K562 (cell line): ENCODE results near the gene SLC35G4.

Experiments used
- BDP1 ChIP-seq: IDR thresholded peaks from 3 replicates; pipeline ENCODE4 v1.6.1; 2011; ENCODE audit not compliant: insufficient read length, insufficient read depth
- ZNF263 ChIP-seq: sonication (generic); formaldehyde crosslinking; IDR thresholded peaks from 2 replicates; pipeline ENCODE4 v1.8.0; 2022; ENCODE audit warnings: mild to moderate bottlenecking, missing genetic modification reagents, borderline replicate concordance
- TF ChIP-seq, protein P1 (sequence below): fragments of 450-650 bp; IDR thresholded peaks from 2 replicates; pipeline ENCODE4 v1.7.0; 2016; ENCODE audit warnings: borderline replicate concordance
- TF ChIP-seq, protein P2 (sequence below), 3 experiments: IDR thresholded peaks in 2 of 3; conservative IDR thresholded peaks in 1 of 3; 2 replicates each; pipeline ENCODE4 v1.5.1; 2011 to 2012; ENCODE audit warnings: low read length in 3 of 3, mild to moderate bottlenecking in 3 of 3, control low read depth in 2 of 3, improper control_type of control experiment in 1 of 3, inconsistent platforms in 1 of 3, low read depth in 1 of 3, mixed read lengths in 1 of 3, moderate library complexity in 1 of 3; ENCODE audit not compliant: insufficient read depth in 2 of 3

DNA sequence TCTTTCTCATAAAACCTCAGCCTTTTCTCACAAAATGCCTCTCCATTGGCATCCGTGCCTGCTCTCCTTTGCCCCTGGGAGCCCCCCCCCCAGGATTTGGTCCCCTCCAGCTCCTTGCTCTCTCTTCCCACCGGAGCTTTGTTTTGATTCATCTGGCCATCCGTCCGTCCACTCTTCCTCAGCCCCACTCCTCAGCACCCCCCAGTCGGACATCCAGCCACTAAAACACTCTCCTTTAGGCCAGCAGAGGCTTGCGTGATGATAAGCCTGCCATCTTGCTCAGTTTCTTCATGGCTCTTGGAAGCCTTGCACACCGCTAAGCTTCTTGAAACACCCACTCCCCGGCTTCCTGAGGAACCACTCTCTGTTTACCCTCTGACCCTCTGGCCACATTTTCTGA, 48.2 kb downstream of the SLC35G4 start:
- TF ChIP-seq, protein P1, sequence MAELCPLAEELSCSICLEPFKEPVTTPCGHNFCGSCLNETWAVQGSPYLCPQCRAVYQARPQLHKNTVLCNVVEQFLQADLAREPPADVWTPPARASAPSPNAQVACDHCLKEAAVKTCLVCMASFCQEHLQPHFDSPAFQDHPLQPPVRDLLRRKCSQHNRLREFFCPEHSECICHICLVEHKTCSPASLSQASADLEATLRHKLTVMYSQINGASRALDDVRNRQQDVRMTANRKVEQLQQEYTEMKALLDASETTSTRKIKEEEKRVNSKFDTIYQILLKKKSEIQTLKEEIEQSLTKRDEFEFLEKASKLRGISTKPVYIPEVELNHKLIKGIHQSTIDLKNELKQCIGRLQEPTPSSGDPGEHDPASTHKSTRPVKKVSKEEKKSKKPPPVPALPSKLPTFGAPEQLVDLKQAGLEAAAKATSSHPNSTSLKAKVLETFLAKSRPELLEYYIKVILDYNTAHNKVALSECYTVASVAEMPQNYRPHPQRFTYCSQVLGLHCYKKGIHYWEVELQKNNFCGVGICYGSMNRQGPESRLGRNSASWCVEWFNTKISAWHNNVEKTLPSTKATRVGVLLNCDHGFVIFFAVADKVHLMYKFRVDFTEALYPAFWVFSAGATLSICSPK: no peak
- TF ChIP-seq, protein P2, sequence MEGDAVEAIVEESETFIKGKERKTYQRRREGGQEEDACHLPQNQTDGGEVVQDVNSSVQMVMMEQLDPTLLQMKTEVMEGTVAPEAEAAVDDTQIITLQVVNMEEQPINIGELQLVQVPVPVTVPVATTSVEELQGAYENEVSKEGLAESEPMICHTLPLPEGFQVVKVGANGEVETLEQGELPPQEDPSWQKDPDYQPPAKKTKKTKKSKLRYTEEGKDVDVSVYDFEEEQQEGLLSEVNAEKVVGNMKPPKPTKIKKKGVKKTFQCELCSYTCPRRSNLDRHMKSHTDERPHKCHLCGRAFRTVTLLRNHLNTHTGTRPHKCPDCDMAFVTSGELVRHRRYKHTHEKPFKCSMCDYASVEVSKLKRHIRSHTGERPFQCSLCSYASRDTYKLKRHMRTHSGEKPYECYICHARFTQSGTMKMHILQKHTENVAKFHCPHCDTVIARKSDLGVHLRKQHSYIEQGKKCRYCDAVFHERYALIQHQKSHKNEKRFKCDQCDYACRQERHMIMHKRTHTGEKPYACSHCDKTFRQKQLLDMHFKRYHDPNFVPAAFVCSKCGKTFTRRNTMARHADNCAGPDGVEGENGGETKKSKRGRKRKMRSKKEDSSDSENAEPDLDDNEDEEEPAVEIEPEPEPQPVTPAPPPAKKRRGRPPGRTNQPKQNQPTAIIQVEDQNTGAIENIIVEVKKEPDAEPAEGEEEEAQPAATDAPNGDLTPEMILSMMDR (IDR thresholded peaks at IDR 0.05 in 2 of 3, conservative IDR thresholded peaks at IDR 0.05 in 1 of 3; ENCODE audit: insufficient read depth in 2 of 3, low read depth in 1 of 3, low read length in 3 of 3): no peak
- no peak for TF ChIP-seq BDP1
- TF ChIP-seq ZNF263 (CRISPR knock-in tag): no peak
